Muscle of leg (tissue), 11 donors: ENCODE measurements around the gene CADM1. TPM values are rescaled to one million over a fixed set of nuclear protein-coding genes. Genes with fewer than 3 reads are reported as not detected.

Source experiments
- DNase-seq: peaks from one replicate; pipeline ENCODE4 v3.0.0; 2013
- H3K27ac ChIP-seq: one replicate; pipeline ENCODE4 v1.5.1; 2013; ENCODE audit warnings: mild to moderate bottlenecking, low read length, control low read depth
- H3K27me3 ChIP-seq: one replicate; pipeline ENCODE4 v1.6.1; 2013; ENCODE audit warnings: low read length; ENCODE audit not compliant: control insufficient read depth, insufficient read depth
- H3K36me3 ChIP-seq: one replicate; pipeline ENCODE4 v1.6.1; 2013; ENCODE audit warnings: low read length; ENCODE audit not compliant: control insufficient read depth, insufficient read depth
- H3K4me1 ChIP-seq: one replicate; pipeline ENCODE4 v1.6.1; 2013; ENCODE audit warnings: low read length; ENCODE audit not compliant: control insufficient read depth, insufficient read depth
- H3K4me3 ChIP-seq: one replicate; pipeline ENCODE4 v1.5.1; 2013; ENCODE audit warnings: low read length, control low read depth
- H3K9me3 ChIP-seq: replicated peaks from 2 replicates; pipeline ENCODE4 v1.6.1; 2013; ENCODE audit warnings: low read depth, low read length; ENCODE audit not compliant: control insufficient read depth
- WGBS: methylation state at CpG from one replicate; pipeline ENCODE4 v1.1.5; 2013; ENCODE audit warnings: missing lambda C conversion rate; ENCODE audit not compliant: insufficient coverage; 5-methylcytosine and 5-hydroxymethylcytosine counted together
- polyA plus RNA-seq, 8 donors: library from polyadenylated mRNA; unstranded; fragments of 120-200 nt; gene quantifications; one replicate each; pipeline versions ENCODE4 v1.2.1 to v1.2.3, GENCODE V29; 2013; ENCODE audit warnings: inconsistent platforms in 1 of 8, low replicate concordance in 1 of 8; ENCODE audit not compliant: insufficient read length in 8 of 8, insufficient read depth in 1 of 8
- total RNA-seq: library from RNA; stranded (reverse); fragments of 120-200 nt; gene quantifications from one replicate; pipeline ENCODE4 v1.2.4, GENCODE V29; 2013

The CADM1 gene
- total and polyA plus RNA-seq, 9 donors, result 16.8 to 39.6 (median 26.8) TPM

- no peak for DNase-seq
- no peaks in the 10 kb centered on the region for H3K4me1 ChIP-seq
- H3K36me3 ChIP-seq, result no peaks in the 10 kb centered on the region
- H3K27me3 ChIP-seq, result peaks cover 5% of the 10 kb centered on the region
- WGBS, result 93% methylated on average over 8 of the region's 39 CpGs
- no peak overlapping the region for H3K4me3 ChIP-seq
- no peak overlapping the region for H3K27ac ChIP-seq
- no peaks in the 10 kb centered on the region for H3K9me3 ChIP-seq
Observed at GRCh38 chr11:115153731-115154354, 350.4 kb downstream of the CADM1 start.

DNA sequence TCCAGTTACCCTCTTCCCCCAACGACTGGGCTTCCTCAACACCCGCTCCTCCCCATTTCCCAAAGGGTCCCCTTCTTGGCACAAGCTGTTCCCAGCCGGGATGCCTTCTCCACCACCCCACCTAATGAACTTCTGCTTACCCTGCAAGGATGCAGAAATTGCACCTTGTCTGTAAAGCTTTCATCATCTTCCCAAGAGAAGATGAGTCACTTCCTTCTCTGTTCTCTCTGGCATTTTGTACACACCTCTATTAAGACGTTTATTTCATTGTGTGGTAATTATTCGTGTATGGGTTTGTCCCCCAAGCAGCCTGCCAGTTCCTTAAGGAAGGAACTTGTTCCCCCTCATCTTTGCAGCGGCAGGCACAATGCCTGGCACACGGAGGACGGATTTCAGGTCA, 351.1 kb downstream of the CADM1 start:
- Histone ChIP-seq H3K4me1 (no peaks in the 10 kb centered on the region), H3K4me3 (no peak overlapping the region), H3K36me3 (no peaks in the 10 kb centered on the region), H3K27ac (no peak overlapping the region), H3K9me3 (no peaks in the 10 kb centered on the region), H3K27me3 (peaks cover 5% of the 10 kb centered on the region)
- WGBS, result 78% methylated on average over 5 of the region's 8 CpGs
- no peak for DNase-seq

- 83% methylated on average over 1 of the region's 1 CpG for WGBS
- Histone ChIP-seq H3K9me3 (no peaks in the 10 kb centered on the region), H3K4me1 (no peaks in the 10 kb centered on the region), H3K27ac (no peak overlapping the region), H3K27me3 (peaks cover 2% of the 10 kb centered on the region), H3K4me3 (no peak overlapping the region), H3K36me3 (no peaks in the 10 kb centered on the region)
- DNase-seq, result no peak
Observed at GRCh38 chr11:115151010-115151409, 353.2 kb downstream of the CADM1 start.

- H3K4me1 ChIP-seq, result peaks cover 8% of the 10 kb centered on the region
- no peaks in the 10 kb centered on the region for H3K36me3 ChIP-seq
- 73% methylated on average over 1 of the region's 2 CpGs for WGBS
- H3K27ac ChIP-seq, result no peak overlapping the region
- no peaks in the 10 kb centered on the region for H3K9me3 ChIP-seq
- no peak overlapping the region for H3K4me3 ChIP-seq
- H3K27me3 ChIP-seq, result no peaks in the 10 kb centered on the region
- DNase-seq, result no peak
Observed at GRCh38 chr11:115148691-115149090, 355.5 kb downstream of the CADM1 start.

GRCh38 chr11:115148101-115148500, 356.1 kb downstream of the CADM1 start:
- 89% methylated on average over 2 of the region's 4 CpGs for WGBS
- Histone ChIP-seq H3K27ac (no peak overlapping the region), H3K4me3 (no peak overlapping the region), H3K4me1 (peaks cover 8% of the 10 kb centered on the region), H3K27me3 (no peaks in the 10 kb centered on the region), H3K36me3 (no peaks in the 10 kb centered on the region), H3K9me3 (no peaks in the 10 kb centered on the region)
- no peak for DNase-seq

GRCh38 chr11:115147243-115147807, 356.9 kb downstream of the CADM1 start:
- Histone ChIP-seq H3K27ac (no peak overlapping the region), H3K4me3 (no peak overlapping the region), H3K9me3 (no peaks in the 10 kb centered on the region), H3K4me1 (peaks cover 8% of the 10 kb centered on the region), H3K36me3 (no peaks in the 10 kb centered on the region), H3K27me3 (no peaks in the 10 kb centered on the region)
- WGBS, result 94% methylated on average over 7 of the region's 7 CpGs
- no peak for DNase-seq

DNA sequence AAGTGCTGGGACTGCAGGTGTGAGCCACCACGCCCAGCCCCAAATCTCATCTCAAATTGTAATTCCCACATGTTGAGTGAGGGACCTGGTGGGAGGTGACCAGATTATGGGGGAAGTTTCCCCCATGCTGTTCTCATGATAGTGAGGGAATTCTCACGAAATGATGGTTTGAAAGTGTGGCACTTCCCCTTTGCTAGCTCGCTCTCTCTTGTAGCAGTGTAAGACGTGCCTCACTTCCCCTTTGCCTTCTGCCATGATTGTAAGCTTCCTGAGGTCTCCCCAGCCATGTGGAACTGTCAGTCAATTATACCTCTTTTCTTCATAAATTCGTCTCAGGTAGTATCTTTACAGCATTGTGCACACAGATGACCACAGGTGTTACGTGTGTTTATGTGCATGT, 357.8 kb downstream of the CADM1 start:
- 69% methylated on average over 2 of the region's 6 CpGs for WGBS
- Histone ChIP-seq H3K4me1 (peaks cover 8% of the 10 kb centered on the region), H3K4me3 (no peak overlapping the region), H3K27me3 (no peaks in the 10 kb centered on the region), H3K36me3 (no peaks in the 10 kb centered on the region), H3K27ac (no peak overlapping the region), H3K9me3 (no peaks in the 10 kb centered on the region)
- no peak for DNase-seq

- Histone ChIP-seq H3K27ac (no peak overlapping the region), H3K4me1 (peaks cover 8% of the 10 kb centered on the region), H3K27me3 (peaks cover 2% of the 10 kb centered on the region), H3K9me3 (no peaks in the 10 kb centered on the region), H3K4me3 (no peak overlapping the region), H3K36me3 (no peaks in the 10 kb centered on the region)
- 42% methylated on average over 7 of the region's 8 CpGs for WGBS
- peak; percentile 33 for DNase-seq
Observed at GRCh38 chr11:115145324-115145723, 358.9 kb downstream of the CADM1 start.

DNA sequence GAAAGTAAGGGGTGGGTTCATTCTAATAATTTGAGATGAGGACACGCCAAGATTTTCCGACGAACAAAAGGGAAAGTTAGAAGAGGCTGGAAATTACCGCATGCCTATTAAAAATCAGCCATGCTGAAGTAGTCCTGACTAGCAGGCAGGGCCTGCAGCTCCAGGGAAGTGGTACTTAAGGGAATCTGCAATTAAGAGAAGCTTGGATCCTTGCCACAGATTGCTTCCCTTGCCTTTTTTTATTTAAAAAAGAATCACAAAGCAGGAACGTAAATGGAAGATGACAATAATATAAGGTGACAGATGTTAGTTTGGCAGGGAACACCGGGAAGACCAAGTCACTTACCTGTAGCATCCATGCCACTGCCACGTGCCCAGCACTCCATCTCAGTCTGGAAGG, 359.3 kb downstream of the CADM1 start:
- H3K9me3 ChIP-seq, result no peaks in the 10 kb centered on the region
- peaks cover 8% of the 10 kb centered on the region for H3K4me1 ChIP-seq
- no peaks in the 10 kb centered on the region for H3K36me3 ChIP-seq
- no peak overlapping the region for H3K27ac ChIP-seq
- DNase-seq, result no peak
- WGBS, result 33% methylated on average over 5 of the region's 7 CpGs
- H3K4me3 ChIP-seq, result no peak overlapping the region
- H3K27me3 ChIP-seq, result peaks cover 2% of the 10 kb centered on the region

DNA sequence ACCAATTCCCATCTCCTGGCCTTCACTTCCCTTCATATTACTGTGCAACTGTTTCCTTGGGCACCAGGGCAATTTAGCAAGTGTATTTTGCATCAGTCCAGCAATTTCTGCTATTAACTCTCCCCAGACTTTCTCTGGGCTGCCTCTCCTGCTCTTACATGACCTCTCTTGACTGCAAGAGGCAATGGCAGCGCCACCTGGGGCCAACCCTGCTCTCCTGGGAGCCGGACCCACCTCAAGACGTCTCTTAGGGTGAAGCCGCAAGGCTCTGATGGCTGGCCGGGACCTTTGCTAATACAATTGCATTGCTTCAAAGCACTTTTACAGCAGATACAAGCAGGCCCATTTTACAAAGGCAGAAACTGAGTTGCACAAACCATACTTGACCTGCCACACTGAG, 360.2 kb downstream of the CADM1 start:
- whole genome bisulfite sequencing, result 77% methylated on average over 5 of the region's 5 CpGs
- no peak for DNase-seq
- no peak overlapping the region for H3K27ac ChIP-seq
- peaks cover 8% of the 10 kb centered on the region for H3K4me1 ChIP-seq
- no peaks in the 10 kb centered on the region for H3K9me3 ChIP-seq
- no peak overlapping the region for H3K4me3 ChIP-seq
- peaks cover 4% of the 10 kb centered on the region for H3K27me3 ChIP-seq
- H3K36me3 ChIP-seq, result no peaks in the 10 kb centered on the region
